Breast epithelium (tissue), 4 donors: ENCODE data around the gene HOXC10. TPM values are rescaled to one million over a fixed set of nuclear protein-coding genes. Genes with fewer than 3 reads are reported as not detected.

Experiments
- DNase-seq, 2 donors: peaks; one replicate each; pipeline ENCODE4 v3.0.0-alpha.2; 2019; ENCODE audit warnings: low spot score in 2 of 2
- H3K27ac ChIP-seq, 2 donors: fragments of 200-600 bp; sonication (generic) in 1 of 2; one replicate each; pipeline ENCODE4 v1.5.1; 2016 to 2019; ENCODE audit warnings: mild to moderate bottlenecking in 1 of 2
- H3K27me3 ChIP-seq, 2 donors: fragments of 200-600 bp; sonication (generic) in 1 of 2; one replicate each; pipeline versions ENCODE4 v1.5.1 to v1.6.0; 2017 to 2019; ENCODE audit warnings: control low read depth in 1 of 2, mild to moderate bottlenecking in 1 of 2
- H3K36me3 ChIP-seq: fragments of 200-600 bp; one replicate; pipeline ENCODE4 v1.5.1; 2019
- H3K4me1 ChIP-seq, 2 donors: fragments of 200-600 bp; sonication (generic); one replicate each; pipeline ENCODE4 v1.5.1; 2016 to 2019; ENCODE audit warnings: control low read depth in 1 of 2
- H3K4me3 ChIP-seq, 3 donors: fragments of 200-600 bp; sonication (generic); 1 replicate in 2 of 3; 2 replicates in 1 of 3; pipeline ENCODE4 v1.5.1; 2016 to 2019; ENCODE audit warnings: mild to moderate bottlenecking in 3 of 3, moderate library complexity in 2 of 3
- H3K9me3 ChIP-seq, 2 donors: fragments of 200-600 bp; sonication (generic) in 1 of 2; one replicate each; pipeline ENCODE4 v1.5.1; 2016 to 2019; ENCODE audit warnings: control low read depth in 1 of 2
- CTCF ChIP-seq, 3 donors: fragments of 450-650 bp; IDR thresholded peaks; one replicate each; pipeline ENCODE4 v1.5.1; 2016 to 2017; ENCODE audit warnings: antibody characterized with exemption in 3 of 3, mild to moderate bottlenecking in 3 of 3, moderate library complexity in 3 of 3
- POLR2A ChIP-seq: fragments of 450-650 bp; IDR thresholded peaks from one replicate; pipeline ENCODE4 v1.6.1; 2016; ENCODE audit warnings: antibody characterized with exemption, mild to moderate bottlenecking, moderate library complexity
- POLR2AphosphoS5 ChIP-seq, 3 donors: sonication (generic); formaldehyde crosslinking; IDR thresholded peaks; one replicate each; pipeline ENCODE4 v1.6.1; 2017; ENCODE audit warnings: antibody characterized with exemption in 3 of 3
- intact Hi-C: fragments of 100-400 bp; cut with DNase I; formaldehyde crosslinking; loops from one replicate; pipeline ENCODE4 v1.15.1; 2023; ENCODE audit warnings: low total_unique reads
- total RNA-seq, 3 donors: library from RNA; depleted of rRNA; stranded (reverse); fragments of >200 nt; gene quantifications; one replicate each; pipeline ENCODE4 v1.1.0, GENCODE V29; 2016

Gene HOXC10
- total RNA-seq, 3 donors from 2014 or later = 2.0 to 10.9 (median 4.3) TPM

DNA sequence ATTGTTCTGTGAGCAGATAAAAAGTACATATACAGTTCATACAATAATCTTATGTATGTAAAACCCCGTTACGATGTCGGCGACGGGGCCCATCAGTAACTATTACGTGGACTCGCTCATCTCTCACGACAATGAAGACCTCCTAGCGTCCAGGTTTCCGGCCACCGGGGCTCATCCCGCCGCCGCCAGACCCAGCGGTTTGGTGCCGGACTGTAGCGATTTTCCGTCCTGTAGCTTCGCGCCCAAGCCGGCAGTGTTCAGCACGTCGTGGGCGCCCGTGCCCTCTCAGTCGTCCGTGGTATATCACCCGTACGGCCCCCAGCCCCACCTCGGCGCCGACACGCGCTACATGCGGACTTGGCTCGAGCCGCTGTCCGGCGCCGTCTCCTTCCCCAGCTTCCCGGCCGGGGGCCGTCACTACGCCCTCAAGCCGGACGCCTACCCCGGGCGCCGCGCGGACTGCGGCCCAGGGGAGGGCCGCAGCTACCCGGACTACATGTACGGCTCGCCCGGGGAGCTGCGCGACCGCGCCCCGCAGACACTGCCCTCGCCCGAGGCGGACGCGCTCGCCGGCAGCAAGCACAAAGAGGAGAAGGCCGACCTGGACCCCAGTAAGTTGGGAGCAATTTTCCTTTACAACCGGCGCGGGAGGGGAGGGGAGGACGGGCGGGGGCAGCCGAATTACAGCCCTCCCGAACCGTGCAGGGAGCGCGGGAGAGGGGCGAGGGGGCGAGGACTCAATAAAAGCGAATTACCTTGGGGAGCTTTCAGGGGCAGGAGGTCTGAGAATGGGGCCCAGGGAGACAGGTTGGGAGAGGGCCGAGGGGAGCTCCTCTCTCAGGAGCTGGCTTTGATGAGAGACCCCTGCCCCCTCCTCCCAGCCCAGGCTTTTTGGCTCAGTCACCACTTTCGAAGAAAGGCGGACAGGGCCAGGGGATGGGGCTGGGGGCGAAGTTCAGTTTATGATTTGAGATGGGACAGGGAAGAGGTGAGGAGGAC, 15.5 kb downstream of the HOXC10 start, which contains the start of gene HOXC9:
Gene HOXC9 (plus strand): TSS at position 46 of the 999 bp plus-strand sequence. CDS start 28 bp downstream, at position 74.
- intact Hi-C loops = loop anchor here (10.0 kb wide), 2 partner anchors 204 to 1964 kb away; partner anchors contain the start of genes CDK2 and PMEL
- DNase-seq = no peak
- no peaks in the 10 kb centered on the region for H3K4me1 ChIP-seq
- H3K36me3 ChIP-seq = no peaks in the 10 kb centered on the region
- TF ChIP-seq POLR2A = no peak
- peak in 2 of 3 donors; percentile 28 to 45 for TF ChIP-seq POLR2AphosphoS5 (IDR thresholded peaks at IDR 0.05)
- no peak for TF ChIP-seq CTCF (IDR thresholded peaks at IDR 0.05)
- H3K4me3 ChIP-seq = peak within 1 kb of the TSS; percentile 71 to 96 (median 82)
- peak within 1 kb of the TSS; percentile 94 to 95 for H3K27ac ChIP-seq
- H3K27me3 ChIP-seq = peaks cover 0 to 15% of the 10 kb centered on the region in 2 donors
- H3K9me3 ChIP-seq = no peaks in the 10 kb centered on the region

DNA sequence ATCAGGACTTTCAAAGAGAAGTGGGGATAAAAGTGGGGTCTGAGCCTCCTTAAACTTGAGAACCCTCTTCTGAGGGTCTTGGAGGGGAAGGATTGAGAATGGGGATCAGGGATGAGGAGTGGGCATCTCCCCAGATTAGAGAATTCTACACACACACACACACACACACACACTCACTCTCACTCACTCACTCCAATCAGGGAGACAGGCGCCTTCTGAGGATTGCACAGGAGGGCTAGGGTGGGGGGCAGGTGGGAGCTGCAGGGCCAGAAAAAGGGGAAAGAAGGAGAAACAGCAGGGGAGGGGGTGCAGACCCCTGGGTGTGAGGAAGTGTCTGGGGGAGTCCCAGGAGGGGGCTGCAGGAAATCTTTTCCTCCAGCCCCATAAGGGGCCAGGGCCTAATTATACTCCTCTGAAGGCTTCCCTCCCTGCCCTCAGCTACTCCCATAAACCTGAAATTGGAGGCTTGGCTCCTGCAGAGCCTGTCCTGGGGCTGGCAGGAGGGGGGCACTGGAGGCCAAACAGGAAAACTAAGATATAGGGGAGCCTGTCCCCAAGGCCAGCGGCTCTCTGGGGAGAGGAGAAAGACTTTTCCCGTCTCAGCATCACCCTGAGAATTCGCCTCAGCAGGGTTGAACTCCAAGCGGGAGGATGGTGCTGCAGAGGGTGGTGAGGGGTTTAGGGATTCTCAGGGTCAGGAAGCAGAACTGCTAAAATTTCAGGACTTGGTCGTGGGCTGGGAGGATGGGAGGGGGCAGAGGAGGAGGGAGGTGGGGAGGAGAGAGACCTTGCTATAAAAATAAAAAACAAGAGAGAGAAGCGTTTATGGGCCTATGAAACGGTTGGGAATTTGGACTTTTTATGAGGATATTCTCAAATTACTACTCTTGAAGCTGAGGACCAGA, 16.6 kb downstream of the HOXC10 start:
- intact Hi-C loops = loop anchor here (10.0 kb wide), 2 partner anchors 203 to 1963 kb away; partner anchors contain the start of genes CDK2 and PMEL
- H3K4me3 ChIP-seq = peak overlapping the region; percentile 71 to 96 (median 82)
- no peaks in the 10 kb centered on the region for H3K36me3 ChIP-seq
- TF ChIP-seq POLR2A = no peak
- TF ChIP-seq CTCF (IDR thresholded peaks at IDR 0.05) = no peak
- TF ChIP-seq POLR2AphosphoS5 (IDR thresholded peaks at IDR 0.05) = no peak
- peak overlapping the region; percentile 94 to 95 for H3K27ac ChIP-seq
- no peaks in the 10 kb centered on the region for H3K4me1 ChIP-seq
- peaks cover 0 to 4% of the 10 kb centered on the region in 2 donors for H3K27me3 ChIP-seq
- H3K9me3 ChIP-seq = no peaks in the 10 kb centered on the region
- DNase-seq = no peak

GRCh38 chr12:54002278-54002914, 17.4 kb downstream of the HOXC10 start:
- intact Hi-C loops = loop anchor here (10.0 kb wide), 2 partner anchors 202 to 1962 kb away; partner anchors contain the start of genes CDK2 and PMEL
- DNase-seq = no peak
- no peaks in the 10 kb centered on the region for H3K36me3 ChIP-seq
- TF ChIP-seq POLR2A (no peak), POLR2AphosphoS5 (IDR thresholded peaks at IDR 0.05) (no peak), CTCF (IDR thresholded peaks at IDR 0.05) (no peak)
- peak overlapping the region in 1 of 2 donors; percentile 81 for H3K27ac ChIP-seq
- H3K4me3 ChIP-seq = peak overlapping the region in 1 of 3 donors; percentile 71
- H3K4me1 ChIP-seq = no peaks in the 10 kb centered on the region
- peaks cover 0 to 3% of the 10 kb centered on the region in 2 donors for H3K27me3 ChIP-seq
- H3K9me3 ChIP-seq = no peaks in the 10 kb centered on the region

DNA sequence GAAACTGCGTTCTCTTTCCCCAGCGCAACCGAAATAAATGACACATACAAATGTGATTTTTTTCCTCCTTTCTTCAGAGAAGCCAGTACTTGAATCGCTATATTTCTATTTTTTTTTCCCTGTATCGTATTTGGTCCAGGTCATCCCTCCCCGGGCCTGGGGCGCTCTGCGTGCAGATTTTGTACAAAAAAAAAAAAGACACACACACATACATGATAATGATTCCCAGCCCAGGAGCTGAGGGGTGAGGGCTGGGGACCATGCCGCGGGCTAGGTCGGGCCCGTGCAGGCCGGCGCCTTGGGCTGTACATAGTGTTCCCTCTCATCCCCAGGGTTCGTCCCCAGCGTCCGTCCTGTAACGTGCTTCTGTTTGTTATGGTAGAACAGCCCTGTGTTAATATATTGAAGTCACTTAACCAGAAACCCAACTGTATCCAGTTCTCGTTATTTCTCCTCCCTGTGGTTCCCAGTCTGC, 18.0 kb downstream of the HOXC10 start:
- H3K36me3 ChIP-seq = no peaks in the 10 kb centered on the region
- H3K27me3 ChIP-seq = peaks cover 0 to 3% of the 10 kb centered on the region in 2 donors
- intact Hi-C loops = loop anchor here (10.0 kb wide), 2 partner anchors 202 to 1962 kb away; partner anchors contain the start of genes CDK2 and PMEL
- no peak for DNase-seq
- H3K27ac ChIP-seq = peak overlapping the region; percentile 7 to 81
- peak overlapping the region in 2 of 3 donors; percentile 11 to 71 for H3K4me3 ChIP-seq
- H3K4me1 ChIP-seq = peaks cover 0 to 1% of the 10 kb centered on the region in 2 donors
- H3K9me3 ChIP-seq = no peaks in the 10 kb centered on the region
- TF ChIP-seq CTCF (IDR thresholded peaks at IDR 0.05) = no peak
- no peak for TF ChIP-seq POLR2AphosphoS5 (IDR thresholded peaks at IDR 0.05)
- TF ChIP-seq POLR2A = no peak
